Mucosa of descending colon (tissue), 3 donors: ENCODE data around the gene DNAJA4. TPM values are rescaled to one million over a fixed set of nuclear protein-coding genes. Genes with fewer than 3 reads are reported as not detected.

ENCODE experiments used
- ATAC-seq: fragments of 200-7000 bp; cut with Tn5 transposase; one replicate; pipeline ENCODE4 v1.9.1; 2020; ENCODE audit warnings: mild to moderate bottlenecking, moderate library complexity
- DNase-seq, 3 donors: peaks; one replicate each; pipeline ENCODE4 v3.0.0-alpha.2; 2020
- H3K36me3 ChIP-seq: fragments of 200-600 bp; one replicate; pipeline ENCODE4 v1.8.0; 2021; ENCODE audit warnings: low read depth, mild to moderate bottlenecking
- H3K4me1 ChIP-seq: fragments of 200-600 bp; one replicate; pipeline ENCODE4 v1.8.0; 2021; ENCODE audit warnings: low read depth, mild to moderate bottlenecking
- H3K4me3 ChIP-seq: fragments of 200-600 bp; one replicate; pipeline ENCODE4 v1.8.0; 2021; ENCODE audit warnings: mild to moderate bottlenecking
- H3K9me3 ChIP-seq: fragments of 200-600 bp; one replicate; pipeline ENCODE4 v1.8.0; 2021; ENCODE audit warnings: mild to moderate bottlenecking
- intact Hi-C, 2 donors: fragments of 100-400 bp; cut with DNase I in 1 of 2; cut with micrococcal nuclease in 1 of 2; formaldehyde crosslinking; loops; one replicate each; pipeline versions ENCODE4 v1.11.0 to v1.11.1; 2022; cut with DNase I, micrococcal nuclease
- total RNA-seq, 3 donors: library from RNA; stranded (reverse); fragmentation: NEBNext Ultra II Directional in 2 of 3; extraction: Animal tissue kit (Norgen Biotek cat#: 25700) in 2 of 3; gene quantifications; one replicate each; pipeline versions ENCODE4 v1.2.1 to v1.2.4, GENCODE V29; 2021 to 2023
- TF ChIP-seq, protein P1 (sequence below): fragments of 200-600 bp; IDR thresholded peaks from one replicate; pipeline ENCODE4 v1.8.0; 2022; ENCODE audit warnings: antibody characterized with exemption, mild to moderate bottlenecking
- donor health status: DM: no; HTN: no; CAD: no; lungs with moderate emphysema.
- donor health status: DM: no; HTN: no; CAD: no.
- donor health status: DM: no; HTN: yes; CAD: no.

The DNAJA4 gene
- total RNA-seq, 3 donors from 2014 or later = 33.8 to 52.8 (median 43.5) TPM

DNA sequence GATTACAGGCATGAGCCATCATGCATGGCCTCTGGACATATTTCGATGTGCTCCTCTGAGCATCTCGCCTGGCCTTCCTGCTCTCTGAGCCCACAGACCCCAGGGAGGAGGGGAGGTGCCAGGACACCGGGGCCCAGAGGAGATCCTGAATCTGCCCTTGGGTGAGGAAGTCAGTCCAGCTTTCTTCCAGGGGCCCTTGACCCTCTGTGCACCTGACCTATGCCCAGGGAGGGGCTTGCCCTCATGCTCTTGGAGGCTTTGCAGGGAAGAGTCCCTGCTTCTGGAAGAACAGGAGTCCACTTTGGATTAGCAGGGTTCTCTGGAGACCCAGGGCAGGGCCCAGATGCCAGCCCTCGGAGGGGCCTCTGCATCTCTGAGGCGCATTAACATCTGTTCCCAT lies 31.4 kb upstream of the DNAJA4 start:
- intact Hi-C loops = no loop called here
- DNase-seq = no peak
- no peak for ATAC-seq
- no peaks in the 10 kb centered on the region for H3K9me3 ChIP-seq
- H3K4me1 ChIP-seq = no peaks in the 10 kb centered on the region
- TF ChIP-seq, protein P1, sequence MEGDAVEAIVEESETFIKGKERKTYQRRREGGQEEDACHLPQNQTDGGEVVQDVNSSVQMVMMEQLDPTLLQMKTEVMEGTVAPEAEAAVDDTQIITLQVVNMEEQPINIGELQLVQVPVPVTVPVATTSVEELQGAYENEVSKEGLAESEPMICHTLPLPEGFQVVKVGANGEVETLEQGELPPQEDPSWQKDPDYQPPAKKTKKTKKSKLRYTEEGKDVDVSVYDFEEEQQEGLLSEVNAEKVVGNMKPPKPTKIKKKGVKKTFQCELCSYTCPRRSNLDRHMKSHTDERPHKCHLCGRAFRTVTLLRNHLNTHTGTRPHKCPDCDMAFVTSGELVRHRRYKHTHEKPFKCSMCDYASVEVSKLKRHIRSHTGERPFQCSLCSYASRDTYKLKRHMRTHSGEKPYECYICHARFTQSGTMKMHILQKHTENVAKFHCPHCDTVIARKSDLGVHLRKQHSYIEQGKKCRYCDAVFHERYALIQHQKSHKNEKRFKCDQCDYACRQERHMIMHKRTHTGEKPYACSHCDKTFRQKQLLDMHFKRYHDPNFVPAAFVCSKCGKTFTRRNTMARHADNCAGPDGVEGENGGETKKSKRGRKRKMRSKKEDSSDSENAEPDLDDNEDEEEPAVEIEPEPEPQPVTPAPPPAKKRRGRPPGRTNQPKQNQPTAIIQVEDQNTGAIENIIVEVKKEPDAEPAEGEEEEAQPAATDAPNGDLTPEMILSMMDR = no peak
- H3K4me3 ChIP-seq = no peak overlapping the region
- no peaks in the 10 kb centered on the region for H3K36me3 ChIP-seq

DNA sequence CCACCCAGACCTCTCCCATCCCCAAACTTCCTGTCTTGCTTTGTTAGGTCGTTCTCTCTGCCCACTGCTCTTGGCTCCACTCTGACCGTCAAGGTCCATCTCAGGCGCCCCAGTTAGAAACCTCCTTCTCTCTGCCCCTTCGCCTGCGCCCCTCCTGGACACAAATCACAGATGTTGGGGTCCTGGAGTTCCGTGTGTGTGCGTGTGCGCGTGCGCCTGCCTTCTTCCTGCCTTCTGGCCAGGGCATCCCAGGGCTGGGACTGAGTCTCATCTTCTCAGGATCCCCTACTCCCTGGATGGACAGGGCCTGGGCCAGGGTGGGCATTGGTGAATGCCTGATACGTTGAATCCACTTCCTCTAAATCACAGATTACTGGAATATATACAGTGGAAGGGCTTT lies 30.9 kb upstream of the DNAJA4 start:
- ATAC-seq = no peak
- H3K4me1 ChIP-seq = no peaks in the 10 kb centered on the region
- H3K4me3 ChIP-seq = no peak overlapping the region
- H3K9me3 ChIP-seq = no peaks in the 10 kb centered on the region
- no peak for DNase-seq
- no peaks in the 10 kb centered on the region for H3K36me3 ChIP-seq
- intact Hi-C loops = no loop called here
- TF ChIP-seq, protein P1 = no peak

DNA sequence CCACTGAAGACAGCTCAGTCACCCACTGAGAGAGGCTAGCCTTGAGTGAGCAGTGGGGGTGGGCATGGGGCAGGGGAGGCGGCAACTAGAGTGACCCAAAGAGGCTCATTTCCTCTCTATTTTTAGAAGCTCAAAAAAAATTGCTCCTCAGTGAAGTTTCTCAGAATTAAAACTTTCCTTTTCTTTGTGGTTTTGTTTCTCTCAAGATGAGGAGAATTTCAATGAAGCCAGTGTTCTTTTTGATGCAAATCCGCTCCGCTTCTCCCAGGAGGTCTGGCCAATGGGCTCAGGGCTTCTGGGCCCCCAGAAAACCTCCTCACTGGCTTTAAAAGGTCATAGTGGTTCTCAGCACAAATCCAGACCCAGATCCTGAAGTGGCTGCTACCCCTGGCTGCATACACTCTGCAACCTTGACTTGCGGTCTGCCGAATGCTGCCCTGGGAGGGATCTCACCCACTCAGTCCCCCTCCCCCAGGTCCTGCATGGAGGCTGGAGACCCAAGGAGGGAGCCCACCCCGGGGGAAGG lies 29.8 kb upstream of the DNAJA4 start, which contains the start of gene ACSBG1:
TSS of gene ACSBG1 (minus strand) at position 51 of the 526 bp plus-strand sequence. CDS start 64 bp downstream, outside the sequence.
- H3K4me1 ChIP-seq = no peaks in the 10 kb centered on the region
- DNase-seq = no peak
- H3K4me3 ChIP-seq = no peak within 1 kb of the TSS
- intact Hi-C loops = no loop called here
- TF ChIP-seq, protein P1 = no peak
- no peaks in the 10 kb centered on the region for H3K36me3 ChIP-seq
- no peak for ATAC-seq
- H3K9me3 ChIP-seq = no peaks in the 10 kb centered on the region

DNA sequence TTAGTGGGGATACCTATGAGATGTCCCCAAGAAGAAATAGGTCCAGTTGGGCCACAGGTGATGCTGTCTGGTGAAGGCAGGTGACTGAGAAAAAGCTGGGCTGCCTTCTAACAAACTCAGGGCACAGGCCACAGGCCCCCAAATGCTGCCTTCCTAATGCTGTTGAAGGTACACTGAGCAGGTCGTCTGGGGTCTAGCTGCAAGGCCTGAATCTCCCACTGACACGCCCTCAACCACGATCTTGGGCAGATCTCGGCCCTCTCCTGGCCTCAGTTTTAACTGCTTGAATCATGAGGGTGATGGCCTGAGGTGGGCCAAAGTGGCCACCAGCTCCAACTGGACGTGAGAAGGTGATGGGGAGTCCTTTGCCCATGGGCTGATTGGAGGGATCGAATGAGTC lies 27.9 kb upstream of the DNAJA4 start:
- intact Hi-C loops = no loop called here
- TF ChIP-seq, protein P1 = no peak
- Histone ChIP-seq H3K4me1 (no peaks in the 10 kb centered on the region), H3K36me3 (no peaks in the 10 kb centered on the region), H3K4me3 (no peak overlapping the region), H3K9me3 (no peaks in the 10 kb centered on the region)
- DNase-seq (no peak), ATAC-seq (no peak)

DNA sequence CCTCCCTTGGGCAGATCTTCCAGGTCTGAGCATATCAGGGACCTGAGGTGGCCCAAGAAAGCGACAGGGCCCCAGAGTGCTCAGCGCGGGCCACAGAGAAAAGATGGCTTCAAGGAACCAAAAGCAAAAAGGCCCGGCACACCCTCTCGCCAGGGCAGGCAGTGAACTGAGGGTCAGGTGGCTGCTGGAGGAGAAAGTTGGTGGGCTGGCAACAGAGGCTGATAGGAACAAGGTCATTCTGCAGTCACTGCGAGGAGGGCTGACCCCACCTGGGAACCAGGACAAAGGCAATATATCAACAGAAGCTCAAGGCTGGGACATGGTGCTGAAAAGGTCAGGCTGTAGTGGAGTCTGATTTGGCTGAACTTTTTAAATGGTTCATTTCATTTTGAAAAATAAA lies 27.2 kb upstream of the DNAJA4 start:
- intact Hi-C loops = no loop called here
- no peak for ATAC-seq
- TF ChIP-seq, protein P1 = no peak
- no peak overlapping the region for H3K4me3 ChIP-seq
- no peaks in the 10 kb centered on the region for H3K4me1 ChIP-seq
- no peaks in the 10 kb centered on the region for H3K9me3 ChIP-seq
- no peak for DNase-seq
- no peaks in the 10 kb centered on the region for H3K36me3 ChIP-seq

DNA sequence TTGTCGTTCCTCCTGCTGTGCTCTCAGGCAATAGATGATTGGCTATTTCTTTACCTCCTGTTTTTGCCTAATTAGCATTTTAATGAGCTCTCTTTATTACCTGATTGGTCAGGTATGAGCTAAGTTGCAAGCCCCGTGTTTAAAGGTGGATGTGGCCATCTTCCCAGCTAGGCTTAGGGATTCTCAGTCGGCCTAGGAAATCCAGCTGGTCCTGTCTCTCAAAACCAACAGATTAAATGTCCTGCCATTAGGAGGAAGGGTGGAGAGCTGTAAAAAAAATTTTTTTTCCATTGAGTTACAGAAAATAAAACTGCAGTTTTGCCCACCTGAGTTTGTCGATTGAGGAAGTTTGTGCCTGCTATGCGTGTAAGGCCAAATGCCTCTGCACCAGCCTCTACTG lies 24.6 kb upstream of the DNAJA4 start:
- Histone ChIP-seq H3K4me3 (no peak overlapping the region), H3K36me3 (no peaks in the 10 kb centered on the region), H3K4me1 (peaks cover 17% of the 10 kb centered on the region), H3K9me3 (no peaks in the 10 kb centered on the region)
- ATAC-seq (no peak), DNase-seq (no peak)
- intact Hi-C loops = loop anchor here in 1 of 2 donors (5.0 to 10.0 kb wide), 3 partner anchors 65 to 128 kb away; partner anchors contain the start of gene CIB2
- TF ChIP-seq, protein P1 = no peak
